Keratinocyte (primary cell): Measurements from ENCODE around the gene PPA2.

Source experiments
- CTCF ChIP-seq, 3 experiments: IDR thresholded peaks in 1 of 3; conservative IDR thresholded peaks in 1 of 3; optimal IDR thresholded peaks in 1 of 3; 2 replicates in 2 of 3; 3 replicates in 1 of 3; pipeline versions ENCODE3 to v1.5.1; 2011; ENCODE audit warnings: low read length in 3 of 3, mild to moderate bottlenecking in 3 of 3, moderate library complexity in 2 of 3, control low read depth in 1 of 3, inconsistent platforms in 1 of 3; ENCODE audit not compliant: insufficient read depth in 2 of 3; ENCODE audit errors: extremely low read depth in 1 of 3
- EZH2 ChIP-seq: IDR thresholded peaks from one replicate; pipeline ENCODE4 v1.6.1; 2012; ENCODE audit warnings: inconsistent platforms, mild to moderate bottlenecking, low read length, moderate library complexity

DNA sequence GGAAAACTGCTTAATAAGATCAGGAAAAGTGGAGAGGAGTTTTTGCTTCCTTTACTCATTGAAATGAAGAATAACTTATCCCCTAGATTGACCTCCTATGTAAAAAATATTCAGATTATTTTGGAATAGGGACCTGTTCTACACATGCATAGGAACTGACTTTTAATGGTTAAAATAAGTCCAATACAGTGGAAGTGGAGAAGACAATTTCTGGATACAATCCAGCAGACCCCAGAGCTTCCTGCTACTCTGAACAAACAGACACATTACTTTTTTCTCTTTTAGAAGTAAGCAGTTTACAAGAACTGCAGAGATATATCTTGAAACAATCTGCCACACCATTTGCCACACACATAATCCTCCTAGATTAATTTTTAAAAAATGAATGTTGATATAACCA lies 129.7 kb downstream of the PPA2 start:
- TF ChIP-seq CTCF (optimal IDR thresholded peaks at IDR 0.05 in 1 of 3, IDR thresholded peaks at IDR 0.05 in 1 of 3, conservative IDR thresholded peaks at IDR 0.05 in 1 of 3; ENCODE audit: extremely low read depth in 1 of 3, insufficient read depth in 2 of 3, low read length in 3 of 3) (no peak), EZH2 (no peak)
